Memory B cell (primary cell): ENCODE measurements around the gene CISD1.

Experiments
- ATAC-seq: fragments of 150-1000 bp; cut with Tn5 transposase; 2 replicates; pipeline ENCODE4 v1.10.0; 2021; ENCODE audit warnings: low read depth, mild to moderate bottlenecking, moderate library complexity
- DNase-seq, 2 donors: peaks; one replicate each; pipeline ENCODE4 v3.0.0; 2022; ENCODE audit warnings: low spot score in 2 of 2
- H3K27ac Mint-ChIP-seq: one replicate; pipeline ENCODE4 v1.8.0; 2022; ENCODE audit warnings: mild to moderate bottlenecking, moderate library complexity, mixed read lengths
- H3K27me3 Mint-ChIP-seq: one replicate; pipeline ENCODE4 v1.8.0; 2022; ENCODE audit warnings: mixed read lengths
- H3K36me3 Mint-ChIP-seq: one replicate; pipeline ENCODE4 v1.8.0; 2022; ENCODE audit warnings: mild to moderate bottlenecking, mixed read lengths
- H3K4me1 Mint-ChIP-seq: one replicate; pipeline ENCODE4 v1.8.0; 2022; ENCODE audit warnings: mixed read lengths
- H3K4me3 Mint-ChIP-seq: one replicate; pipeline ENCODE4 v1.8.0; 2022; ENCODE audit warnings: mild to moderate bottlenecking, moderate library complexity, mixed read lengths
- H3K9me3 Mint-ChIP-seq: one replicate; pipeline ENCODE4 v1.8.0; 2022; ENCODE audit warnings: mixed read lengths

The CISD1 gene

GRCh38 chr10:58335306-58336005 lies 66.5 kb downstream of the CISD1 start:
- H3K36me3 Mint-ChIP-seq: no peaks in the 10 kb centered on the region
- H3K27me3 Mint-ChIP-seq: no peaks in the 10 kb centered on the region
- ATAC-seq (peak; percentile 31), DNase-seq (peak; percentile 0 to 30)
- H3K4me1 Mint-ChIP-seq: peaks cover 25% of the 10 kb centered on the region
- no peaks in the 10 kb centered on the region for H3K9me3 Mint-ChIP-seq
- H3K4me3 Mint-ChIP-seq: peak overlapping the region; percentile 91
- H3K27ac Mint-ChIP-seq: peak overlapping the region; percentile 90

DNA sequence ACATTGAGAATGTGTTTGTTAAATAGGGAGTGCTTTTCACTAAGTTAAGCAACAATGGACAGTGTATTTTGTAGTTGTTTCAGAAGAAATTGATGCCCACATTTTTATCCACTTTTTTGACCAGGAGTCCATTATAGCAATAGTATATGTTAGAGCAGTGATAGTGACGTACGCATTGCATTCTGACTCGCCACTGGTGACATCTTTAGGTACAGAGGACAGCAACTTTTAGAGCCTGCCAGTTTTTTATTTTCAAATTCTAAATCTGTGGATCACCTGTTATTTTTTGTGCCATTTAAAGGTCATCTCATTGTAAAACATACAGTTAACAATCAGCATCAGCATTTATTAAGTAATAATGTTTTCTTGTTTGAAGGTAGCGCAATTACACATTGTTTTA lies 67.3 kb downstream of the CISD1 start:
- H3K4me1 Mint-ChIP-seq: peaks cover 29% of the 10 kb centered on the region
- H3K27ac Mint-ChIP-seq: peak overlapping the region; percentile 90

More for the DNA sequence above, 67.3 kb downstream of the CISD1 start:
- Mint-ChIP-seq H3K4me3 (peak overlapping the region; percentile 91), H3K9me3 (no peaks in the 10 kb centered on the region), H3K36me3 (no peaks in the 10 kb centered on the region), H3K27me3 (no peaks in the 10 kb centered on the region)
- ATAC-seq (no peak), DNase-seq (no peak)
